ENCODE measurements around the gene COL4A1. TPM values are rescaled to one million over a fixed set of nuclear protein-coding genes. Genes with fewer than 3 reads are reported as not detected.

The COL4A1 gene
- total RNA-seq, 1 donor from 2014 or later: 2,489 TPM

GRCh38 chr13:110261166-110262081 lies 45.5 kb downstream of the COL4A1 start:
- Mint-ChIP-seq H3K9me3 (ENCODE audit: unreplicated experiment) (no peaks in the 10 kb centered on the region), H3K4me1 (ENCODE audit: low read depth, unreplicated experiment) (peaks cover 68% of the 10 kb centered on the region), H3K27ac (ENCODE audit: unreplicated experiment) (peak overlapping the region; percentile 60), H3K36me3 (ENCODE audit: low read depth, unreplicated experiment) (peaks cover 22% of the 10 kb centered on the region), H3K27me3 (ENCODE audit: low read depth, unreplicated experiment) (no peaks in the 10 kb centered on the region), H3K4me3 (ENCODE audit: unreplicated experiment) (no peak overlapping the region)
- Histone ChIP-seq H2AFZ (ENCODE audit: low read depth, low read length) (no peak overlapping the region), H3K4me1 (ENCODE audit: insufficient read depth, low read length) (peaks cover 49% of the 10 kb centered on the region), H3K27ac (ENCODE audit: low read depth, low read length) (no peak overlapping the region), H4K20me1 (ENCODE audit: insufficient read depth, low read length) (peaks cover 89% of the 10 kb centered on the region), H3K79me2 (ENCODE audit: insufficient read depth, low read length) (peaks cover 96% of the 10 kb centered on the region), H3K4me2 (ENCODE audit: low read length) (no peak overlapping the region), H3K9me3 (ENCODE audit: insufficient read depth, low read depth, low read length) (no peaks in the 10 kb centered on the region), H3K27me3 (ENCODE audit: insufficient read depth, low read length) (no peaks in the 10 kb centered on the region), H3K4me3 (ENCODE audit: insufficient read depth, low read depth, low read length) (no peak overlapping the region), H3K36me3 (ENCODE audit: insufficient read depth, low read length) (peaks cover 10% of the 10 kb centered on the region), H3K9ac (ENCODE audit: low read length) (no peak overlapping the region)
- DNase-seq (ENCODE audit: low read depth): no peak
- FAIRE-seq: no peak
- TF ChIP-seq CTCF (IDR thresholded peaks at IDR 0.05; ENCODE audit: insufficient read depth, low read depth, low read length): no peak
- no peak for TF ChIP-seq EZH2 (IDR thresholded peaks at IDR 0.05; ENCODE audit: insufficient read depth, low read length)

- H3K79me2 ChIP-seq (ENCODE audit: insufficient read depth, low read length): peaks cover 91% of the 10 kb centered on the region
- H3K27me3 Mint-ChIP-seq (ENCODE audit: low read depth, unreplicated experiment): no peaks in the 10 kb centered on the region
- H3K27me3 ChIP-seq (ENCODE audit: insufficient read depth, low read length): no peaks in the 10 kb centered on the region
- H3K27ac Mint-ChIP-seq (ENCODE audit: unreplicated experiment): no peak overlapping the region
- H2AFZ ChIP-seq (ENCODE audit: low read depth, low read length): no peak overlapping the region
- FAIRE-seq (no peak), DNase-seq (ENCODE audit: low read depth) (no peak)
- H3K4me1 Mint-ChIP-seq (ENCODE audit: low read depth, unreplicated experiment): peaks cover 68% of the 10 kb centered on the region
- peak overlapping the region; percentile 40 for H3K4me3 ChIP-seq (ENCODE audit: insufficient read depth, low read depth, low read length)
- TF ChIP-seq CTCF (IDR thresholded peaks at IDR 0.05; ENCODE audit: insufficient read depth, low read depth, low read length) (no peak), EZH2 (IDR thresholded peaks at IDR 0.05; ENCODE audit: insufficient read depth, low read length) (no peak)
- peak overlapping the region; percentile 71 for H3K4me2 ChIP-seq (ENCODE audit: low read length)
- H3K9me3 ChIP-seq (ENCODE audit: insufficient read depth, low read depth, low read length): no peaks in the 10 kb centered on the region
- peaks cover 2% of the 10 kb centered on the region for H3K36me3 ChIP-seq (ENCODE audit: insufficient read depth, low read length)
- H3K9ac ChIP-seq (ENCODE audit: low read length): no peak overlapping the region
- peak overlapping the region; percentile 68 for H3K27ac ChIP-seq (ENCODE audit: low read depth, low read length)
- H3K4me3 Mint-ChIP-seq (ENCODE audit: unreplicated experiment): peak overlapping the region; percentile 10
- H3K9me3 Mint-ChIP-seq (ENCODE audit: unreplicated experiment): peaks cover 2% of the 10 kb centered on the region
- H3K4me1 ChIP-seq (ENCODE audit: insufficient read depth, low read length): peaks cover 43% of the 10 kb centered on the region
- H4K20me1 ChIP-seq (ENCODE audit: insufficient read depth, low read length): peaks cover 84% of the 10 kb centered on the region
- H3K36me3 Mint-ChIP-seq (ENCODE audit: low read depth, unreplicated experiment): peaks cover 25% of the 10 kb centered on the region
These were observed 47.3 kb downstream of the COL4A1 start for GRCh38 chr13:110259651-110260050.
